Measurements from ENCODE around the gene USP17L27.
"Not testable (repeated sequence)": the region's sequence is repeated elsewhere in the genome, so short reads cannot be mapped to it uniquely, and the experiment has no call there.

DNA sequence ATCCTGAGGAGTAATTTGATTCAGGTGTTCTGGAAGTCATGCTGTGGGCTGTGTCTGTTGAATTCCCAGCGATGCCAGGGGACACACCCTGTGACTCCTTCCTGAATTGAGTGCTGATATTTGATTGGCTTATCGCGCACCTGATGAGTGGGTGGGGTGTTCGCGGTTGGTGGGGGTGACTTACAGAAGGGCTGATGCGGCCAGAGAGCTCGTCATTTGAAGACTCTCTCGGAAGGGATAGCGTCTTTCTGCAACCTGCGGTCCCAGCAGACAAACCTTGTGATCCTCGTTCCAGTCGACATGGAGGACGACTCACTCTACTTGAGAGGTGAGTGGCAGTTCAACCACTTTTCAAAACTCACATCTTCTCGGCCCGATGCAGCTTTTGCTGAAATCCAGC is 19.1 kb upstream of the USP17L27 start, which contains the start of gene USP17L24:
- TF ChIP-seq GATA3, GATA2 (IDR thresholded peaks at IDR 0.05; ENCODE audit: low read depth, low read length): not testable (repeated sequence)

Data from SH-SY5Y (cell line).